Lower lobe of right lung (tissue), 2 donors: Measurements from ENCODE around the gene HM13. TPM values are rescaled to one million over a fixed set of nuclear protein-coding genes. Genes with fewer than 3 reads are reported as not detected.
A peak's percentile ranks its signal among the peaks of the same experiment; 100 is the strongest.
"Not testable (repeated sequence)": the region's sequence is repeated elsewhere in the genome, so short reads cannot be mapped to it uniquely, and the experiment has no call there.

ENCODE experiments used
- ATAC-seq, 2 donors: fragments of 200-7000 bp; cut with Tn5 transposase; one replicate each; pipeline ENCODE4 v1.9.1; 2020 to 2022; ENCODE audit warnings: mild to moderate bottlenecking in 2 of 2, moderate library complexity in 2 of 2
- DNase-seq: peaks from one replicate; pipeline ENCODE4 v3.0.0-alpha.2; 2020
- H3K27ac ChIP-seq: fragments of 200-600 bp; one replicate; pipeline ENCODE4 v1.8.0; 2022
- H3K27me3 ChIP-seq: fragments of 200-600 bp; one replicate; pipeline ENCODE4 v1.8.0; 2022; ENCODE audit warnings: low read depth
- H3K36me3 ChIP-seq: fragments of 200-600 bp; one replicate; pipeline ENCODE4 v1.8.0; 2022; ENCODE audit warnings: mild to moderate bottlenecking
- H3K4me1 ChIP-seq: fragments of 200-600 bp; one replicate; pipeline ENCODE4 v1.8.0; 2022
- H3K4me3 ChIP-seq: fragments of 200-600 bp; one replicate; pipeline ENCODE4 v1.8.0; 2022; ENCODE audit warnings: mild to moderate bottlenecking
- H3K9me3 ChIP-seq: fragments of 200-600 bp; one replicate; pipeline ENCODE4 v1.8.0; 2022
- intact Hi-C: fragments of 100-400 bp; cut with DNase I; formaldehyde crosslinking; loops from one replicate; pipeline ENCODE4 v1.11.0; 2022
- long read RNA-seq: library from polyadenylated mRNA; unstranded; transcript quantifications from one replicate; pipeline ENCODE4 v2.0.0, GENCODE V29; 2021
- total RNA-seq: library from RNA; stranded (reverse); fragmentation: NEBNext Ultra II Directional; extraction: Animal tissue kit (Norgen Biotek cat#: 25700); gene quantifications from one replicate; pipeline ENCODE4 v1.2.1, GENCODE V29; 2021
- TF ChIP-seq, protein P1 (sequence below): fragments of 200-600 bp; IDR thresholded peaks from one replicate; pipeline ENCODE4 v1.8.0; 2022; ENCODE audit warnings: antibody characterized with exemption, mild to moderate bottlenecking
- donor health status: DM: no; HTN: yes; CAD: no; lungs with severe emphysema.

HM13 gene, protein sequence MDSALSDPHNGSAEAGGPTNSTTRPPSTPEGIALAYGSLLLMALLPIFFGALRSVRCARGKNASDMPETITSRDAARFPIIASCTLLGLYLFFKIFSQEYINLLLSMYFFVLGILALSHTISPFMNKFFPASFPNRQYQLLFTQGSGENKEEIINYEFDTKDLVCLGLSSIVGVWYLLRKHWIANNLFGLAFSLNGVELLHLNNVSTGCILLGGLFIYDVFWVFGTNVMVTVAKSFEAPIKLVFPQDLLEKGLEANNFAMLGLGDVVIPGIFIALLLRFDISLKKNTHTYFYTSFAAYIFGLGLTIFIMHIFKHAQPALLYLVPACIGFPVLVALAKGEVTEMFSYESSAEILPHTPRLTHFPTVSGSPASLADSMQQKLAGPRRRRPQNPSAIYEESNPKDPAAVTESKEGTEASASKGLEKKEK
- total RNA-seq: 134 TPM
- long read RNA-seq, transcript HM13-202 (12 exons, 1,606 nt): major isoform, 206 of 291 reads
- long read RNA-seq, transcript HM13-201 (13 exons, 1,809 nt): minor isoform, 8 of 291 reads
- long read RNA-seq, partial matches to known transcripts: 21 of 291 reads
- long read RNA-seq, other reads (novel, unspliced or antisense): 45 of 291 reads

GRCh38 chr20:31514154-31515071 is at the start of gene HM13:
Gene HM13, plus strand, starts transcription at chr20:31514442. Its CDS starts 110 bp downstream, at chr20:31514552.
- ATAC-seq: peak; percentile 99
- DNase-seq: peak; percentile 94
- intact Hi-C loops: no loop called here
- Histone ChIP-seq H3K27me3 (no peaks in the 10 kb centered on the region), H3K4me1 (peaks cover 40% of the 10 kb centered on the region), H3K9me3 (no peaks in the 10 kb centered on the region), H3K27ac (peak within 1 kb of the TSS; percentile 87), H3K36me3 (no peaks in the 10 kb centered on the region), H3K4me3 (peak within 1 kb of the TSS; percentile 100)
- TF ChIP-seq, protein P1, sequence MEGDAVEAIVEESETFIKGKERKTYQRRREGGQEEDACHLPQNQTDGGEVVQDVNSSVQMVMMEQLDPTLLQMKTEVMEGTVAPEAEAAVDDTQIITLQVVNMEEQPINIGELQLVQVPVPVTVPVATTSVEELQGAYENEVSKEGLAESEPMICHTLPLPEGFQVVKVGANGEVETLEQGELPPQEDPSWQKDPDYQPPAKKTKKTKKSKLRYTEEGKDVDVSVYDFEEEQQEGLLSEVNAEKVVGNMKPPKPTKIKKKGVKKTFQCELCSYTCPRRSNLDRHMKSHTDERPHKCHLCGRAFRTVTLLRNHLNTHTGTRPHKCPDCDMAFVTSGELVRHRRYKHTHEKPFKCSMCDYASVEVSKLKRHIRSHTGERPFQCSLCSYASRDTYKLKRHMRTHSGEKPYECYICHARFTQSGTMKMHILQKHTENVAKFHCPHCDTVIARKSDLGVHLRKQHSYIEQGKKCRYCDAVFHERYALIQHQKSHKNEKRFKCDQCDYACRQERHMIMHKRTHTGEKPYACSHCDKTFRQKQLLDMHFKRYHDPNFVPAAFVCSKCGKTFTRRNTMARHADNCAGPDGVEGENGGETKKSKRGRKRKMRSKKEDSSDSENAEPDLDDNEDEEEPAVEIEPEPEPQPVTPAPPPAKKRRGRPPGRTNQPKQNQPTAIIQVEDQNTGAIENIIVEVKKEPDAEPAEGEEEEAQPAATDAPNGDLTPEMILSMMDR: peak; percentile 93

GRCh38 chr20:31470946-31471345 is 43.3 kb upstream of the HM13 start:
- H3K36me3 ChIP-seq, DNase-seq, H3K27ac ChIP-seq, intact Hi-C loops, H3K9me3 ChIP-seq, ATAC-seq, H3K4me3 ChIP-seq: not testable (repeated sequence)
- Histone ChIP-seq H3K4me1 (peaks cover 12% of the 10 kb centered on the region), H3K27me3 (peaks cover 10% of the 10 kb centered on the region)

DNA sequence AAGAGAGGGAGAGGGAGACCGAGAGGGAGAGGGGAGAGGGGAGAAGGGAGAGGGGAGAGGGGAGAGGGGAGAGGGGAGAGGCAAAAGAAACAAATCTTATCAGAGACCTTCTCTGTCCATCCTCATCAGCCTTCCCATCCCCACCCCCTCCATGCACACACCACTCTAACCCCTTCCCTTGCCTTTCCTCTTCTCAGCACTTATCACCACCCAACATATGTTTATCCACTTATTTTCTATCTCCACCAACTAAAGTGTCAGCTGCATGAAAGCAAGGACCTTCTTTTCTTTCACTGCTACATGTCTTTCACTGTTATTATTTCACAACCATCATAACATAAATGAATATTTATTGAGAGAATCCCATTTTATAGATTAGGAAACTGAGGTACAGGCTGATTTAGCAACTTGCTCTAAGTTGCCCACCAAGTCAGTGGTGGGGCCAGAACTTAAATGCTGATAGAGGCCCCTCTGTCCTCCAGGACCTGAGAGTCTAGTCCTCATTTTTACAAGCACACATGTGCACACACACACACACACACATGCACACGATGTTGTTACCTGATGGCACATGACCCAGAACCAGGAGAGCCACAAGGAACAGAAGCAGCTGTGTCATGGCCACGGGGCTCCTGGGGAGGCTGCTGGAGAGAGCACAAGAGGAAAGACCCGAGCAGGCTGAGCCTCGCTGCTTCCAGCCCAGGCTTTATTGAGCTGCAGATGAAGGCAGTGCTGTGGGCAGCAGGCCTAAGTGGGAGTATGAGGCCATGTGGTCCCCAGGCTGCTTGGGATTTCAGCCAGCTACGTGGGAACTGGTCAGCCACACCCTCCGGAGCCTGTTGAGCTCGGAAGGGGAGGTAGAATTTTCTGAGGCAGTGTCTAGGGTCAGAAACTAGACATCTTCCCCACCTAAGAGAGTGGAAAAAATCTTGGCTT is 41.6 kb upstream of the HM13 start:
- peaks cover 24% of the 10 kb centered on the region for H3K27me3 ChIP-seq
- ATAC-seq: peak in 1 of 2 donors; percentile 29
- no peak overlapping the region for H3K27ac ChIP-seq
- H3K9me3 ChIP-seq: no peaks in the 10 kb centered on the region
- DNase-seq: no peak
- H3K36me3 ChIP-seq: no peaks in the 10 kb centered on the region
- intact Hi-C loops: no loop called here
- H3K4me1 ChIP-seq: peaks cover 12% of the 10 kb centered on the region
- TF ChIP-seq, protein P1: no peak
- no peak overlapping the region for H3K4me3 ChIP-seq

GRCh38 chr20:31473331-31474096 is 40.7 kb upstream of the HM13 start:
- no peak overlapping the region for H3K27ac ChIP-seq
- intact Hi-C loops: no loop called here
- peaks cover 12% of the 10 kb centered on the region for H3K4me1 ChIP-seq
- ATAC-seq (no peak), DNase-seq (no peak)
- H3K4me3 ChIP-seq: no peak overlapping the region
- TF ChIP-seq, protein P1: no peak
- H3K36me3 ChIP-seq: no peaks in the 10 kb centered on the region
- H3K27me3 ChIP-seq: peaks cover 24% of the 10 kb centered on the region
- H3K9me3 ChIP-seq: no peaks in the 10 kb centered on the region

- ATAC-seq (no peak), DNase-seq (no peak)
- peaks cover 12% of the 10 kb centered on the region for H3K4me1 ChIP-seq
- H3K27me3 ChIP-seq: peaks cover 24% of the 10 kb centered on the region
- no peaks in the 10 kb centered on the region for H3K36me3 ChIP-seq
- TF ChIP-seq, protein P1: no peak
- no peaks in the 10 kb centered on the region for H3K9me3 ChIP-seq
- no peak overlapping the region for H3K27ac ChIP-seq
- H3K4me3 ChIP-seq: no peak overlapping the region
- intact Hi-C loops: no loop called here
Measured at GRCh38 chr20:31474097-31474436, 40.2 kb upstream of the HM13 start.
